Transverse colon (tissue), 4 donors: ENCODE data around the gene CTSO.

Experiments
- CTCF ChIP-seq, 5 experiments: fragments of 200-600 bp in 3 of 5; fragments of 450-650 bp in 2 of 5; sonication (generic) in 3 of 5; IDR thresholded peaks; 1 replicate in 2 of 5; 2 replicates in 3 of 5; pipeline ENCODE4 v1.5.1; 2016 to 2017; ENCODE audit warnings: antibody characterized with exemption in 5 of 5, inconsistent platforms in 3 of 5, mild to moderate bottlenecking in 2 of 5, moderate library complexity in 1 of 5
- POLR2A ChIP-seq: fragments of 450-650 bp; IDR thresholded peaks from one replicate; pipeline ENCODE4 v1.6.1; 2016; ENCODE audit warnings: antibody characterized with exemption, mild to moderate bottlenecking, moderate library complexity
- POLR2AphosphoS5 ChIP-seq, 3 donors: sonication (generic); formaldehyde crosslinking; IDR thresholded peaks; one replicate each; pipeline ENCODE4 v1.6.1; 2016; ENCODE audit warnings: antibody characterized with exemption in 3 of 3

- TF ChIP-seq CTCF (IDR thresholded peaks at IDR 0.05) (no peak), POLR2A (no peak), POLR2AphosphoS5 (IDR thresholded peaks at IDR 0.05) (no peak)
Observed at GRCh38 chr4:155946486-155946885, 7.2 kb downstream of the CTSO start.
